ENCODE data around the gene TNFAIP2. TPM values are rescaled to one million over a fixed set of nuclear protein-coding genes. Genes with fewer than 3 reads are reported as not detected.

The TNFAIP2 gene
- total RNA-seq, 1 donor from 2014 or later = 82.7 TPM

DNA sequence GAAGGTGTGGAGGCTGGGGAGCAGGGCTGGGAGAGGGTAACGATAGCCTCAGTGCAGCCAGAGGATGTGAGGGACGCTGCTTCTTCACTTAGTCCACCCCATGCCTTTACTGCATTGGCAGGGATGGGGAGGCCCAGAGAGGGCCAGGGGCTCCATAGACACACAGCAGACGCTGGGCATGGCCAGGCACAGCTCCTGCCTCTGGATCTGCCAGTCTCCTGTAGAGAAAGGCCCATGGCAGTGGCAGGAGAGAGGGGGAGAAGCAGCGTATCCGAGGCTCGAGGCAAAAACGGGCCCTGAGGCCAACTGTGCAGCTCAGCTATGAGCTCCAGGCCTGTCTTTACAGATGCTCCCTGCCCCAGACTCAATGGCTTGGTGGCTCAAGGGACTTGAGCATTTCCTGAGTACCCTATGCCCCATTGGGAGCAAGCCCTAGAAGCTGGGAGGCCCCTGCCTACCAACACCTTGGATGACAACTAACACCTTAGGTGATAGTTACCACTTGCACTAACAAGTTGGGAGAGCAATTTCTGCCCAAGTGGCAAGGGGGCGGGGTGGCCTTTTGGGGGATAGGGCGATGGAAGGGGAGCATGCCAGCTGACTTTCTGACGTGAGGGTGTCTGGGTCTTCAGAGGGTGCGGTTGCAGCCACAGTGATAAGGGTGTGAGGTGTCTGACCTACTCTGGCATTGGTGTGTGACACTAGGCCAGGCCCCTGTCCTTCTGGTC, 44.2 kb upstream of the TNFAIP2 start:
- Histone ChIP-seq H3K4me3 (no peak overlapping the region), H3K36me3 (no peaks in the 10 kb centered on the region), H3K4me1 (peaks cover 19% of the 10 kb centered on the region), H3K9me3 (no peaks in the 10 kb centered on the region), H3K27ac (no peak overlapping the region), H3K27me3 (no peaks in the 10 kb centered on the region)
- intact Hi-C loops (cut with DNase I) = no loop called here
- no peak for TF ChIP-seq POLR2AphosphoS5 (IDR thresholded peaks at IDR 0.05; ENCODE audit: insufficient read depth in 1 of 2, low read depth in 1 of 2)
- TF ChIP-seq POLR2A (IDR thresholded peaks at IDR 0.05) = no peak
- TF ChIP-seq, protein P1, sequence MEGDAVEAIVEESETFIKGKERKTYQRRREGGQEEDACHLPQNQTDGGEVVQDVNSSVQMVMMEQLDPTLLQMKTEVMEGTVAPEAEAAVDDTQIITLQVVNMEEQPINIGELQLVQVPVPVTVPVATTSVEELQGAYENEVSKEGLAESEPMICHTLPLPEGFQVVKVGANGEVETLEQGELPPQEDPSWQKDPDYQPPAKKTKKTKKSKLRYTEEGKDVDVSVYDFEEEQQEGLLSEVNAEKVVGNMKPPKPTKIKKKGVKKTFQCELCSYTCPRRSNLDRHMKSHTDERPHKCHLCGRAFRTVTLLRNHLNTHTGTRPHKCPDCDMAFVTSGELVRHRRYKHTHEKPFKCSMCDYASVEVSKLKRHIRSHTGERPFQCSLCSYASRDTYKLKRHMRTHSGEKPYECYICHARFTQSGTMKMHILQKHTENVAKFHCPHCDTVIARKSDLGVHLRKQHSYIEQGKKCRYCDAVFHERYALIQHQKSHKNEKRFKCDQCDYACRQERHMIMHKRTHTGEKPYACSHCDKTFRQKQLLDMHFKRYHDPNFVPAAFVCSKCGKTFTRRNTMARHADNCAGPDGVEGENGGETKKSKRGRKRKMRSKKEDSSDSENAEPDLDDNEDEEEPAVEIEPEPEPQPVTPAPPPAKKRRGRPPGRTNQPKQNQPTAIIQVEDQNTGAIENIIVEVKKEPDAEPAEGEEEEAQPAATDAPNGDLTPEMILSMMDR (IDR thresholded peaks at IDR 0.05) = no peak
- DNase-seq (ENCODE audit: extremely low spot score in 2 of 2) = no peak

DNA sequence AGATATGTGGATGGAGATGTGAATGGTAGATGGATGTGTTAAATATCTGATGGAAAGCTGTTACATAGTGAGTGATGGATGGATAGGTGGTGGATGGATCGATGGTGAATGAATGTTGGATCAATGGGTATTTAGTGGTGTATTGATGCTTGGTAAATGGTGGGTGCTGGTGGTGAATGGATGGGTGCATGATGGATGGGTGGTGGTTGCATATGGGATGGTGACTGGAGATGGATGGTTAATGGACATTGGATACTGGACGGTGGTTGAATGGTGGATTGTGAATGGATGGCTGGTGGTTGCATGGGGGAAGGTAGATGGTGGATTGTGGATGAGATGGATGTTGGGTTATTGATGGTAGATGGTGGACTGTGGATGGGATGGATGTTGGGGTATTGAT, 41.3 kb upstream of the TNFAIP2 start:
- Histone ChIP-seq H3K27ac (no peak overlapping the region), H3K9me3 (no peaks in the 10 kb centered on the region), H3K27me3 (no peaks in the 10 kb centered on the region), H3K4me3 (no peak overlapping the region), H3K36me3 (no peaks in the 10 kb centered on the region), H3K4me1 (peaks cover 5% of the 10 kb centered on the region)
- intact Hi-C loops (cut with DNase I) = no loop called here
- no peak for DNase-seq (ENCODE audit: extremely low spot score in 2 of 2)
- TF ChIP-seq POLR2AphosphoS5 (IDR thresholded peaks at IDR 0.05; ENCODE audit: insufficient read depth in 1 of 2, low read depth in 1 of 2) (no peak), POLR2A (IDR thresholded peaks at IDR 0.05) (no peak)
- TF ChIP-seq, protein P1 (IDR thresholded peaks at IDR 0.05) = no peak

DNA sequence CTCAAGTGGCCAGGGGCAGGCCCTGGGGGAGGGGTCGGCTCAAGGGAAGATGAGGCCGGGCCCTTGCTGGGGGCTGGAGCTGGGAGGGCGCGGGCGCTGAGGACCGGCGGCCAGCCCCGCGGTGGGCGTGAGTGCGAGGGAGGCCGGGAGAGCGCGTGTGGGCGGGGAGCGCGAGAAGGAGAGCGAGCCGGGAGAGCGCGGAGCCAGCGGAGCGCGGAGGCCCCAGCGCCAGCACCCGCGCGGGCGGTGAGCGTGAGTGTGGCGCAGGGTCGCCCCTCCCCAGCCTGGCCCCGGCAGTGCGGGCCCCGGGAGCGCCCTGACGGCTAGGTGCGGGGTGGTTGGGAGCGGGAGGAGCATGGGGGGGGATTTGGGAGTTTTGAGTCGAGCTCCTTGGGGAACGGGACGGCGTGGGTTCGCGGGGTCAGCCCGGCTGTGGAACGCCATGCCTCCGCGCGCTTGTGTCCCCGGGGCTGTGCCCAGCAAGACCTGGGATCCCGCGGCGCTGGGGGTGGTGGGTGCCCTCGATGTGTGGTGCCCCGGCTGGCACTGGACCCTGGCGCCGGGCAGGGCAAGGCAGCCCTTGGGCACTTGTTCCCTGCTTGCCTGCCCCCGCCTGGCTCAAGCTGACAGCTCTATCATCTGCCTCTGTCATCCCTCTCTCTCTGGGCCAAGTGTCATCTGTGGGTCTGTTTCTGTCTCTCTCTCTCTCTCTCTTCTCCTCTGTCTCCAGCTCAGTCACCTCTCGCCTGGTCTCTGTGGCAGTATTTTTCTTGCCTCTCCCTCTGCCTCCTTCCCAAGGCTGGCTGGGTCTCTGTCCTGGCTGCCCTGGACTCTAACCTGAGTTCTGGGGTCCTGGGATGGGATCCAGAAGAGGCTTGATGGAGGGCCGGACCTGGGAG, 39.0 kb upstream of the TNFAIP2 start, which contains the start of gene LBHD2:
Gene LBHD2, plus strand, starts transcription at position 190 of the 899 bp plus-strand sequence. CDS start 1,803 bp downstream, outside the sequence.
- H3K4me3 ChIP-seq = peak within 1 kb of the TSS; percentile 17 to 32
- intact Hi-C loops (cut with DNase I) = no loop called here
- no peak for DNase-seq (ENCODE audit: extremely low spot score in 2 of 2)
- H3K4me1 ChIP-seq = peaks cover 5% of the 10 kb centered on the region
- no peaks in the 10 kb centered on the region for H3K36me3 ChIP-seq
- no peaks in the 10 kb centered on the region for H3K27me3 ChIP-seq
- TF ChIP-seq POLR2A (IDR thresholded peaks at IDR 0.05) = no peak
- no peak for TF ChIP-seq POLR2AphosphoS5 (IDR thresholded peaks at IDR 0.05; ENCODE audit: insufficient read depth in 1 of 2, low read depth in 1 of 2)
- TF ChIP-seq, protein P1 (IDR thresholded peaks at IDR 0.05) = no peak
- no peak within 1 kb of the TSS for H3K27ac ChIP-seq
- no peaks in the 10 kb centered on the region for H3K9me3 ChIP-seq

DNA sequence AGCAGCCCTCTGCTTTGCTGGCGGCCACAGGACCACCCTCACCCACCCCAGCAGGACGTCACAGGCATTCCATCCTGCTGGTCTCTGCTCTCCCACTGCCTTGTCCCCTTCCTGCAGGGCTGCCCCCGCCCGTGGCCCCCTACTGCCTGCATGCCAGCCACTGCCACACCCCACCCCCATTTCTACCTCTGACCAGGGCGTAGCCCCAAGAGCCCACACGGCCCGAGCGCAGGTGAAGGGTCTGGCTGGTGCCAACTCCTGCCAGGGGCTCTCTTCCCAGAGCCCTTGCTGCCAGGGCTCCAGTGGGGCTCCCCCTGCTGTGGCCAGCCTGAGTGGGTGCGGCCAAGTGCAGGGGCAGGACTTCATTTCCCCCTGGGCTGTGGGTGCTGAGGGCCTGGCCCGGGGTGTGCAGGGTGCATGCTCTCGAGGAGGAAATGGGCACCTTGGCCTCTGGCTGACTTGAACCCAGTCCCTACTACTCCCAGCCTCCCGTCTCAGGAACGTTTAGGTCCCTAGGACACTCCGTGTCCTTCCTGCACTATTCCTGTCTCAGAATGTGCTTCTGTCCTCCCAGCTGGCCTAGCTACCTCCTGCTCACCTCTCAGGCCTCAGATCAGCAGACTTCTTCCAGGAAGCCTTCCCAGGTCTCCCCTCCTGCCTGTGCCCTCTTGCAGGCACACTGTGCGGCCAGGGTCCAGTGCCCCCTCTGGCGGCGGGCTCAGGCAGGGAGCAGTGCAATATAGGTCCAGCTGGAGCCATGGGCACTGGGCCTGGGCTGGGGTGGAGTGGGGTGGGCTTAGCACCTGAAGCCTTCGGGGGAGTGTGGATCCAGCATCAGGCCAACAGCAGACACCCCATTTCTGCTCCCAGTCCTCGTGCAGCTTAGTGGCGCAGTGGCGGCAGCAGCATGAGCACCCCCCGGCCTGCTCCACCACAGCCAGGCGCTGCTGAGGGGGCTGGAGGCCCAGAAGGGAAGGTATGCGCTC, 37.9 kb upstream of the TNFAIP2 start:
- no peaks in the 10 kb centered on the region for H3K36me3 ChIP-seq
- peaks cover 5% of the 10 kb centered on the region for H3K4me1 ChIP-seq
- H3K9me3 ChIP-seq = no peaks in the 10 kb centered on the region
- DNase-seq (ENCODE audit: extremely low spot score in 2 of 2) = no peak
- TF ChIP-seq POLR2AphosphoS5 (IDR thresholded peaks at IDR 0.05; ENCODE audit: insufficient read depth in 1 of 2, low read depth in 1 of 2) (no peak), POLR2A (IDR thresholded peaks at IDR 0.05) (no peak)
- TF ChIP-seq, protein P1 (IDR thresholded peaks at IDR 0.05) = no peak
- H3K27me3 ChIP-seq = no peaks in the 10 kb centered on the region
- intact Hi-C loops (cut with DNase I) = no loop called here
- H3K4me3 ChIP-seq = no peak overlapping the region
- H3K27ac ChIP-seq = no peak overlapping the region
